ENCODE data around the gene DGKQ.

DNA sequence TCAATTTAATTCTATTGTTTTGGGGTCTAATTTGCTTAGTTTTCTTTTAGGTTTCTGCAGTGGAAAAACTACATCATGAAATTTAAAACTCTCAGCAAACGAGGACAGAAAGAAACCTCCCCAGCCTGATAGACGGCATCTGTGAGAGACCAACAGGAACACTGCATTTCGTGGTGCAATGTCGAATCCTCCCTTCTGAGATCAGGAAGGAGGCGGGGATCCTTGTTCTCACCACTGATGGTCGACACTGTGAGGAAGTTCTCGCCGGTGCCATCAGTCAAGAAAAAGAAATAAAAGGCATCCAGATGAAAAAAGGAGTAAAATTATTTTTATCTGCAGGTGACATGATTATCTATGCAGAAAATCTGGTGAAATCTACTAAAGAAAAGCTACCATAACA, 57.8 kb downstream of the DGKQ start:
- TF ChIP-seq YY1 (IDR thresholded peaks at IDR 0.05; ENCODE audit: insufficient read depth, insufficient read length) = no peak
- TF ChIP-seq SUZ12 (IDR thresholded peaks at IDR 0.05; ENCODE audit: extremely low read depth, insufficient read depth, insufficient read length) = no peak

Measured in NT2/D1 (cell line).